Measurements from ENCODE around the gene PALLD. TPM values are rescaled to one million over a fixed set of nuclear protein-coding genes. Genes with fewer than 3 reads are reported as not detected.
"Not testable (repeated sequence)": the region's sequence is repeated elsewhere in the genome, so short reads cannot be mapped to it uniquely, and the experiment has no call there.

PALLD gene
- total RNA-seq, 1 donor from 2014 or later = 93.5 TPM

DNA sequence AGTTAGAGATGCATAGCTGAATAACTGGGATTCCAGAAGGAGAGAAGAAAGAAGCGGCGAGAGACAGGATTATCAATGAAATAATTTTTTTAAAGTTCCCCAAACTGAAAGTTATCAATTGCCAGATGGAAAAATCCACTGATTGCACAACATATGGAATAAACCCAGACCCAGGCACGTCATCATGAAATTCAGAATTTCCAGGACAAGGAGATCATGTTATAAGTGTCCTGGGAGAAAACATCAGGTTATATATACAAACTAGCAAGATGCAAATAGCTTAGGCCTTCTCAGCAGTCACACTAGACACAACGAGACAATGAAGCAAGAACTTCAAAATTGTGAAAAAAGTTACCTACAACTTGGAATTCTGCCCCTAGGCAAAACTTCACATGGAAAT lies 200.0 kb downstream of the PALLD start:
- H3K4me1 Mint-ChIP-seq (ENCODE audit: unreplicated experiment) = peaks cover 37% of the 10 kb centered on the region
- no peaks in the 10 kb centered on the region for H3K9me3 Mint-ChIP-seq
- no peak overlapping the region for H3K27ac Mint-ChIP-seq
- TF ChIP-seq, protein P1, sequence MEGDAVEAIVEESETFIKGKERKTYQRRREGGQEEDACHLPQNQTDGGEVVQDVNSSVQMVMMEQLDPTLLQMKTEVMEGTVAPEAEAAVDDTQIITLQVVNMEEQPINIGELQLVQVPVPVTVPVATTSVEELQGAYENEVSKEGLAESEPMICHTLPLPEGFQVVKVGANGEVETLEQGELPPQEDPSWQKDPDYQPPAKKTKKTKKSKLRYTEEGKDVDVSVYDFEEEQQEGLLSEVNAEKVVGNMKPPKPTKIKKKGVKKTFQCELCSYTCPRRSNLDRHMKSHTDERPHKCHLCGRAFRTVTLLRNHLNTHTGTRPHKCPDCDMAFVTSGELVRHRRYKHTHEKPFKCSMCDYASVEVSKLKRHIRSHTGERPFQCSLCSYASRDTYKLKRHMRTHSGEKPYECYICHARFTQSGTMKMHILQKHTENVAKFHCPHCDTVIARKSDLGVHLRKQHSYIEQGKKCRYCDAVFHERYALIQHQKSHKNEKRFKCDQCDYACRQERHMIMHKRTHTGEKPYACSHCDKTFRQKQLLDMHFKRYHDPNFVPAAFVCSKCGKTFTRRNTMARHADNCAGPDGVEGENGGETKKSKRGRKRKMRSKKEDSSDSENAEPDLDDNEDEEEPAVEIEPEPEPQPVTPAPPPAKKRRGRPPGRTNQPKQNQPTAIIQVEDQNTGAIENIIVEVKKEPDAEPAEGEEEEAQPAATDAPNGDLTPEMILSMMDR (conservative IDR thresholded peaks at IDR 0.05) = no peak
- H3K27me3 Mint-ChIP-seq = no peaks in the 10 kb centered on the region
- H3K4me3 Mint-ChIP-seq = no peak overlapping the region
- no peak for DNase-seq (ENCODE audit: extremely low spot score, unreplicated experiment)
- peaks cover 22% of the 10 kb centered on the region for H3K36me3 Mint-ChIP-seq

DNA sequence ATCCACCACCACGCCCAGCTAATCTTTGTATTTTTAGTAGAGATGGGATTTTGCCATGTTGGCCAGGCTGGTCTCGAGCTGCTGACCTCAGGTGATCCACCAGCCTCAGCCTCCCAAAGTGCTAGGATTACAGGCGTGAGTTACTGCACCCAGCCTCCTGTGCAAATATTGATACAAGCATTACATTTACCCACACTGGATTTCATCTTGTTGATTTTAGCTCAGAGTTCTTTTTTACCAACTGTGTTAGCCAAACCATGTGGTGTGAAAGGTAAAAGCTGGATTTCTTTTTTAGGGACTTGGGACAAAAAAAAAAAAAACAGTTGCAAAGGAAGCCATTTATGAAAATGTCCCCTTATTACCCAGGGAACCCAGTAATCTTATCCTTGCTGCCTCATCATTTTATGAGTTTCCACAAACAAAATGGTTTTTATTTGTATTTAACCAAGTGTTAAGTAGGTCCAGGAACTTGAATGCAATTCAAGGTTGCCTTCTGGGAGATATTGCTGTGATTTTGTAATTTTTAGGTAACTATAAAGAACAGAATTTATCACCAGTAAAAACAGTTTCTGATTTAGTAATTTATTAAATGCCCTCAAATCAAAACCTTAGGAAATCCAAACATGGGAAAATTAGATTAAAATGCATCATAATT lies 202.5 kb downstream of the PALLD start:
- no peaks in the 10 kb centered on the region for H3K9me3 Mint-ChIP-seq
- no peak for DNase-seq (ENCODE audit: extremely low spot score, unreplicated experiment)
- H3K36me3 Mint-ChIP-seq = peaks cover 17% of the 10 kb centered on the region
- no peak overlapping the region for H3K27ac Mint-ChIP-seq
- no peak overlapping the region for H3K4me3 Mint-ChIP-seq
- TF ChIP-seq, protein P1 (conservative IDR thresholded peaks at IDR 0.05) = no peak
- peaks cover 12% of the 10 kb centered on the region for H3K4me1 Mint-ChIP-seq (ENCODE audit: unreplicated experiment)
- no peaks in the 10 kb centered on the region for H3K27me3 Mint-ChIP-seq

DNA sequence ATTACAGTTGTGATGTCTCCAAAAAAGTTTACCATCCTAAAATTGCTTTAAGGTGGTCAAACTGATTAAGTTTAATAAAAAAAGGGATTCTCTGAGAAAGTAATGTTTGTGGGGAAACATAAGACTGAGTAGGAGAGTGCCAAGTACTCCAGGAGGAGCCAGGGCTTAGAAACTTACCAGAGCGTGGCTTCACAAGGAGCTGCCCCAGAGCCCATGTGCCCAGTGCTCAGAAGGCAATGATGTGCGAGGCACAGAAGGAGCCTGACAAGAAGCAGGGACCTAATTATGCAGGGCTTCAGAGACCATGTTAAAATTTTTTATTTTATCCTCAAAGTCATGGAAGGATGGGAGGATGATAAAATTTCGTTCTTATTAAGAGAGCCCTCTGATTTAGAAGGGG lies 204.2 kb downstream of the PALLD start:
- DNase-seq (ENCODE audit: extremely low spot score, unreplicated experiment) = no peak
- no peaks in the 10 kb centered on the region for H3K4me1 Mint-ChIP-seq (ENCODE audit: unreplicated experiment)
- H3K9me3 Mint-ChIP-seq = no peaks in the 10 kb centered on the region
- H3K36me3 Mint-ChIP-seq = peaks cover 17% of the 10 kb centered on the region
- no peak overlapping the region for H3K27ac Mint-ChIP-seq
- TF ChIP-seq, protein P1 (conservative IDR thresholded peaks at IDR 0.05) = no peak
- H3K27me3 Mint-ChIP-seq = no peaks in the 10 kb centered on the region
- no peak overlapping the region for H3K4me3 Mint-ChIP-seq

DNA sequence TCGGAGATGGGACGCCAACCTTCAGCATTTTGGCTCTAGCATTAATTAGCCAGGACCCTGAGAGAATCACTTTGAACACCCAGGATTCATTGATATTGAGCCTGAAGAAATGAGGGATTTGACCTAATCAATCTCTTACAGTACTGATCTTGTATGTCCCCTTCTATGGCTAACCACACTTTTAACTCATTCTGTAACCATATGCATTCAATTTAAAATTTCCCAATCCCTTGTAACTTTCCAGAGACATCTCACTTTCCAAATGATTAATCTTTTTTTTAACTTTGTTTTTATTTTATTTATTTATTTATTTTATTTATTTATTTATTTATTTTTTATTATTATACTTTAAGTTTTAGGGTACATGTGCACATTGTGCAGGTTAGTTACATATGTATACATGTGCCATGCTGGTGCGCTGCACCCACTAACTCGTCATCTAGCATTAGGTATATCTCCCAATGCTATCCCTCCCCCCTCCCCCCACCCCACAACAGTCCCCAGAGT lies 205.8 kb downstream of the PALLD start:
- not testable (repeated sequence) for H3K4me3 Mint-ChIP-seq; H3K27ac Mint-ChIP-seq; H3K27me3 Mint-ChIP-seq; H3K36me3 Mint-ChIP-seq; H3K4me1 Mint-ChIP-seq (ENCODE audit: unreplicated experiment); H3K9me3 Mint-ChIP-seq; DNase-seq (ENCODE audit: extremely low spot score, unreplicated experiment)

DNA sequence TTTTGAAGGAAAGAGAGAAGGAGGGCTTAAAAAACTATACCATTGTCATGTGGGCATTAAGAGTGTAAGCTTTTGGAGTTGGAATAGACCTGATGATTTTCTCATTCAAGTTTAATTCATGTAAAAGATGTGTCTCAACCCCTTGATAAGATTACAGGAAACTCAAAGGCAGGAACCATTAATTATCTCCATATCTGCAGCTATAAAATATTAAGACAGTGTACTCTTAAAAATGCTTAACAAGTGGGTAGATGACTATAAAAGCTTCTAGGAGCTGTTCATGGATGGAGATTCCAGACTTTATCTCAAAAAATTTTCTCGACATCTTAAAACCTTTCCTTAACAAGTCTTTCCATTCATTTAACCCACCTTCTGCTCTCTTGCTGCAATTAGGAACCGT lies 208.3 kb downstream of the PALLD start:
- Mint-ChIP-seq H3K4me3 (no peak overlapping the region), H3K9me3 (no peaks in the 10 kb centered on the region), H3K27ac (no peak overlapping the region), H3K27me3 (peaks cover under 1% of the 10 kb centered on the region), H3K36me3 (peaks cover 9% of the 10 kb centered on the region), H3K4me1 (ENCODE audit: unreplicated experiment) (no peaks in the 10 kb centered on the region)
- no peak for DNase-seq (ENCODE audit: extremely low spot score, unreplicated experiment)
- TF ChIP-seq, protein P1 (conservative IDR thresholded peaks at IDR 0.05) = no peak

DNA sequence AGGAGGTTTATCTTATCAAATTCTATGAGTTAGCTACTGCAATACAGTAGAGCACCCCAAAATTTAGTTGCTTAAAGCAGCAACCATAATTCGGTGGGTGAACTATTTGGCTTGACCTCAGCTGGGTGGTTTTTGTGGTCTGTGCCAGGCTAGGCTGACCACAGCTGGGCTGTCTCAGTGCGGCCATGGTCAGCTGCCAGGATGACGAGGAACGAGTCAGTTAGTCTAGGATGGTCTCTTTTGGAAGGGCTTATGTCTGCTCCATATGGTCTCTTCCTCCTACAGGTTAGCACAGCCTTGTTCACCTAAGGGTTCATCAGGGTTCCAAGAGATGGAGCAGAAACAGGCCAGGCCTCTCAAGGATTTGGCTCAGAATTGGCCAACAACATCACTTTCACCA lies 210.4 kb downstream of the PALLD start:
- DNase-seq (ENCODE audit: extremely low spot score, unreplicated experiment) = no peak
- Mint-ChIP-seq H3K27ac (no peak overlapping the region), H3K36me3 (peaks cover 15% of the 10 kb centered on the region), H3K4me3 (no peak overlapping the region), H3K4me1 (ENCODE audit: unreplicated experiment) (peaks cover 9% of the 10 kb centered on the region), H3K9me3 (no peaks in the 10 kb centered on the region), H3K27me3 (peaks cover 3% of the 10 kb centered on the region)
- TF ChIP-seq, protein P1 (conservative IDR thresholded peaks at IDR 0.05) = no peak

All from type B pancreatic cell (in vitro differentiated cells).